ENCODE results near the gene PTPRD. TPM values are rescaled to one million over a fixed set of nuclear protein-coding genes. Genes with fewer than 3 reads are reported as not detected.

The PTPRD gene
- total RNA-seq, 1 donor from 2014 or later: 30.8 TPM

DNA sequence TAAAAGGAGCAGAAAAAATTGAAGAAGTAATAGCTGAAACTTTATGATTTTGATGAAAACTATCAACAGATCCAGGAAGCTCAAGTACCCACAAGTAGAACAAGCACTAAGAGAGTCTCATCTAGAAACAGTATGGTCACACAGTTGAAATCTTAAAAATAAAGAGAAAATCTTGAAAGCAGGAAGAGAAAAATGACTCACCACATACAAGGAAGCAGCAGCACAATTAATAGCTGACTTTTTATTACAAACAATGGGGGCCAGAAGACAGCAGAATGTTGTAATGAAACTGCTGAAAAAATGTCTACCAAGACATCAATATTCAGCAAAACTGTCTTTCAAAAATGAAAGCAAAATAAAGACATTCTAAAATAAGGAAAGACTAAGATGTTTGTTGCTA, 1704.9 kb downstream of the PTPRD start:
- TF ChIP-seq, protein P1, sequence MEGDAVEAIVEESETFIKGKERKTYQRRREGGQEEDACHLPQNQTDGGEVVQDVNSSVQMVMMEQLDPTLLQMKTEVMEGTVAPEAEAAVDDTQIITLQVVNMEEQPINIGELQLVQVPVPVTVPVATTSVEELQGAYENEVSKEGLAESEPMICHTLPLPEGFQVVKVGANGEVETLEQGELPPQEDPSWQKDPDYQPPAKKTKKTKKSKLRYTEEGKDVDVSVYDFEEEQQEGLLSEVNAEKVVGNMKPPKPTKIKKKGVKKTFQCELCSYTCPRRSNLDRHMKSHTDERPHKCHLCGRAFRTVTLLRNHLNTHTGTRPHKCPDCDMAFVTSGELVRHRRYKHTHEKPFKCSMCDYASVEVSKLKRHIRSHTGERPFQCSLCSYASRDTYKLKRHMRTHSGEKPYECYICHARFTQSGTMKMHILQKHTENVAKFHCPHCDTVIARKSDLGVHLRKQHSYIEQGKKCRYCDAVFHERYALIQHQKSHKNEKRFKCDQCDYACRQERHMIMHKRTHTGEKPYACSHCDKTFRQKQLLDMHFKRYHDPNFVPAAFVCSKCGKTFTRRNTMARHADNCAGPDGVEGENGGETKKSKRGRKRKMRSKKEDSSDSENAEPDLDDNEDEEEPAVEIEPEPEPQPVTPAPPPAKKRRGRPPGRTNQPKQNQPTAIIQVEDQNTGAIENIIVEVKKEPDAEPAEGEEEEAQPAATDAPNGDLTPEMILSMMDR (IDR thresholded peaks at IDR 0.05): no peak
- DNase-seq: no peak
- H3K27me3 ChIP-seq: no peaks in the 10 kb centered on the region

DNA sequence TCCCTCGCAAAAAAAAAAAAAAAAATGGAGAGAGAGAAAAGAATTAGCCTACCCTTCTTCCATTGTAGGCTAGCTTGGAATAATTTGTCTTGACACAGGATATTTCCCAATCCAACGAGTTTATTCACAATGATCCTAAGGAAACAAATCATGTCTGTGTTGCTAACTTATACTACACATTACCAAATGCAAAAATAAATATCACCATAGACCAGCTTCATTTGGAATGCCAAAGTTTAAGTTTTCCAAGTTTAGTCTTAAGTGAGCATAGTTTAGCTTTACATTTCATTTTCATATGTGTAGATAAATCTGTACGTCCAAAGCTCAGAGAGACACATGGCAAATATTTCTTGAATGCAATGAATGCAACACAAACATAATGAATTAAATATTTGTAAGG, 1707.1 kb downstream of the PTPRD start:
- no peak for DNase-seq
- ATAC-seq: no peak

More for the DNA sequence above, 1704.9 kb downstream of the PTPRD start:
- H3K4me3 ChIP-seq: no peak overlapping the region
- intact Hi-C loops (cut with DNase I): no loop called here
- no peaks in the 10 kb centered on the region for H3K36me3 ChIP-seq
- H3K9me3 ChIP-seq: no peaks in the 10 kb centered on the region
- H3K27ac ChIP-seq: no peak overlapping the region
- no peak for ATAC-seq
- H3K4me1 ChIP-seq: no peaks in the 10 kb centered on the region

GRCh38 chr9:8904771-8905515, 1707.9 kb downstream of the PTPRD start:
- no peaks in the 10 kb centered on the region for H3K27me3 ChIP-seq
- H3K4me1 ChIP-seq: no peaks in the 10 kb centered on the region
- no peak overlapping the region for H3K27ac ChIP-seq
- intact Hi-C loops (cut with DNase I): no loop called here
- TF ChIP-seq, protein P1 (IDR thresholded peaks at IDR 0.05): no peak
- H3K4me3 ChIP-seq: no peak overlapping the region
- ATAC-seq: no peak
- H3K36me3 ChIP-seq: no peaks in the 10 kb centered on the region
- no peak for DNase-seq
- no peaks in the 10 kb centered on the region for H3K9me3 ChIP-seq

More for the DNA sequence above, 1707.1 kb downstream of the PTPRD start:
- intact Hi-C loops (cut with DNase I): no loop called here
- Histone ChIP-seq H3K36me3 (no peaks in the 10 kb centered on the region), H3K4me3 (no peak overlapping the region), H3K4me1 (no peaks in the 10 kb centered on the region), H3K27me3 (no peaks in the 10 kb centered on the region), H3K9me3 (no peaks in the 10 kb centered on the region), H3K27ac (no peak overlapping the region)
- TF ChIP-seq, protein P1 (IDR thresholded peaks at IDR 0.05): no peak

GRCh38 chr9:8903077-8903476, 1709.7 kb downstream of the PTPRD start:
- ATAC-seq (no peak), DNase-seq (no peak)
- intact Hi-C loops (cut with DNase I): no loop called here
- H3K36me3 ChIP-seq: no peaks in the 10 kb centered on the region
- no peaks in the 10 kb centered on the region for H3K4me1 ChIP-seq
- H3K9me3 ChIP-seq: no peaks in the 10 kb centered on the region
- H3K4me3 ChIP-seq: no peak overlapping the region
- TF ChIP-seq, protein P1 (IDR thresholded peaks at IDR 0.05): no peak
- no peaks in the 10 kb centered on the region for H3K27me3 ChIP-seq
- H3K27ac ChIP-seq: no peak overlapping the region

GRCh38 chr9:8901146-8901545, 1711.7 kb downstream of the PTPRD start:
- Histone ChIP-seq H3K4me1 (no peaks in the 10 kb centered on the region), H3K9me3 (no peaks in the 10 kb centered on the region), H3K4me3 (no peak overlapping the region), H3K36me3 (no peaks in the 10 kb centered on the region), H3K27me3 (no peaks in the 10 kb centered on the region), H3K27ac (no peak overlapping the region)
- TF ChIP-seq, protein P1 (IDR thresholded peaks at IDR 0.05): no peak
- DNase-seq: no peak
- intact Hi-C loops (cut with DNase I): no loop called here
- no peak for ATAC-seq
